Uterus (tissue), 4 donors: ENCODE measurements around the gene LRRC59. TPM values are rescaled to one million over a fixed set of nuclear protein-coding genes. Genes with fewer than 3 reads are reported as not detected.

Experiments used
- DNase-seq, 2 donors: peaks; one replicate each; pipeline ENCODE4 v3.0.0-alpha.2; 2019 to 2020
- H3K27ac ChIP-seq, 2 donors: fragments of 200-600 bp; sonication (generic); 1 replicate in 1 of 2; 2 replicates in 1 of 2; pipeline ENCODE4 v1.5.1; 2016 to 2018
- H3K27me3 ChIP-seq, 2 donors: fragments of 200-600 bp; sonication (generic); one replicate each; pipeline ENCODE4 v1.5.1; 2018 to 2019; ENCODE audit warnings: control low read depth in 1 of 2
- H3K36me3 ChIP-seq, 2 donors: fragments of 200-600 bp; sonication (generic); one replicate each; pipeline ENCODE4 v1.5.1; 2019; ENCODE audit warnings: control low read depth in 1 of 2
- H3K4me1 ChIP-seq, 2 donors: fragments of 200-600 bp; sonication (generic); one replicate each; pipeline ENCODE4 v1.5.1; 2018 to 2019; ENCODE audit warnings: control low read depth in 1 of 2
- H3K4me3 ChIP-seq, 2 donors: fragments of 200-600 bp; sonication (generic); 1 replicate in 1 of 2; 2 replicates in 1 of 2; pipeline ENCODE4 v1.5.1; 2018 to 2019; ENCODE audit warnings: mild to moderate bottlenecking in 1 of 2
- H3K9me3 ChIP-seq, 2 donors: fragments of 200-600 bp; sonication (generic); one replicate each; pipeline ENCODE4 v1.5.1; 2019; ENCODE audit warnings: control low read depth in 1 of 2
- POLR2A ChIP-seq, 2 donors: fragments of 450-650 bp; IDR thresholded peaks; one replicate each; pipeline ENCODE4 v1.6.1; 2016; ENCODE audit warnings: antibody characterized with exemption in 2 of 2, mild to moderate bottlenecking in 1 of 2, moderate library complexity in 1 of 2
- intact Hi-C: fragments of 100-400 bp; cut with DNase I; formaldehyde crosslinking; loops from one replicate; pipeline ENCODE4 v1.15.1; 2023; ENCODE audit warnings: low total_unique reads
- total RNA-seq, 4 donors: library from RNA; depleted of rRNA in 3 of 4; stranded (reverse); fragments of >200 nt in 3 of 4; gene quantifications; one replicate each; pipeline versions ENCODE4 v1.1.0 to v1.2.4, GENCODE V29; 2014 to 2023
- TF ChIP-seq, protein P1 (sequence below), 4 experiments: fragments of 200-600 bp in 2 of 4; fragments of 450-650 bp in 2 of 4; sonication (generic) in 2 of 4; IDR thresholded peaks; one replicate each; pipeline ENCODE4 v1.5.1; 2016 to 2019; ENCODE audit warnings: antibody characterized with exemption in 4 of 4, mild to moderate bottlenecking in 2 of 4, moderate library complexity in 1 of 4
- donor health status: DM: yes; HTN: yes; CAD: no.

The LRRC59 gene
- total RNA-seq, 4 donors from 2014 or later, result 24.1 to 62.4 (median 47.1) TPM

DNA sequence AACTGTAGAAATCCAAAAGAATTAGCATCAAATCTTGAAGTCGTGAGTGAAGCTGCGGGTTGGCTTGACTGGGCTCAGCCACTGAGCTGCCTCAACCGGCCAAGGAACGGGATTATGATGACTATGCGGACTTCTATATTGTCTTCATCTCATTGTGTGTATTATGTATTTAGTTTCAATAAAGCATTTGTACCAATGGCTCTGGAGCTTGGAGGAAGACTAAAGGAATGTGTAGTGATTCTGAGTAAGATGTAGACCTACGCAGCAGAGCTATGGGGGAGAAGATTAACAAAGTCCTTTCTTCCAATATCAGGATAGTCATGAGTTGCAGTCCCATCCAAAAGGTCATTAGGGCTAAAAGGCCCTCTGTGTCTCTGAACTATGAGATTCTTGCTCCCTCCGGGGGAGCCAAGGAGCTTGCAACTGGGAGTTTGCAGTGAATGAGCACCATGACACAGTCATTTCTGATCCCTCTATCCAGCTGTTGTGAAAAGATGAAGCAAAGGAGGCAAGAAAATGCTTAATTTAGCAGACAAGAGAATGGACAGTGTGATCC, 16.0 kb downstream of the LRRC59 start:
- TF ChIP-seq, protein P1, sequence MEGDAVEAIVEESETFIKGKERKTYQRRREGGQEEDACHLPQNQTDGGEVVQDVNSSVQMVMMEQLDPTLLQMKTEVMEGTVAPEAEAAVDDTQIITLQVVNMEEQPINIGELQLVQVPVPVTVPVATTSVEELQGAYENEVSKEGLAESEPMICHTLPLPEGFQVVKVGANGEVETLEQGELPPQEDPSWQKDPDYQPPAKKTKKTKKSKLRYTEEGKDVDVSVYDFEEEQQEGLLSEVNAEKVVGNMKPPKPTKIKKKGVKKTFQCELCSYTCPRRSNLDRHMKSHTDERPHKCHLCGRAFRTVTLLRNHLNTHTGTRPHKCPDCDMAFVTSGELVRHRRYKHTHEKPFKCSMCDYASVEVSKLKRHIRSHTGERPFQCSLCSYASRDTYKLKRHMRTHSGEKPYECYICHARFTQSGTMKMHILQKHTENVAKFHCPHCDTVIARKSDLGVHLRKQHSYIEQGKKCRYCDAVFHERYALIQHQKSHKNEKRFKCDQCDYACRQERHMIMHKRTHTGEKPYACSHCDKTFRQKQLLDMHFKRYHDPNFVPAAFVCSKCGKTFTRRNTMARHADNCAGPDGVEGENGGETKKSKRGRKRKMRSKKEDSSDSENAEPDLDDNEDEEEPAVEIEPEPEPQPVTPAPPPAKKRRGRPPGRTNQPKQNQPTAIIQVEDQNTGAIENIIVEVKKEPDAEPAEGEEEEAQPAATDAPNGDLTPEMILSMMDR (IDR thresholded peaks at IDR 0.05), result no peak
- no peak for TF ChIP-seq POLR2A (IDR thresholded peaks at IDR 0.05)
- Histone ChIP-seq H3K36me3 (no peaks in the 10 kb centered on the region), H3K4me3 (no peak overlapping the region), H3K4me1 (no peaks in the 10 kb centered on the region), H3K9me3 (no peaks in the 10 kb centered on the region), H3K27ac (no peak overlapping the region), H3K27me3 (no peaks in the 10 kb centered on the region)
- DNase-seq, result no peak
- intact Hi-C loops, result no loop called here

DNA sequence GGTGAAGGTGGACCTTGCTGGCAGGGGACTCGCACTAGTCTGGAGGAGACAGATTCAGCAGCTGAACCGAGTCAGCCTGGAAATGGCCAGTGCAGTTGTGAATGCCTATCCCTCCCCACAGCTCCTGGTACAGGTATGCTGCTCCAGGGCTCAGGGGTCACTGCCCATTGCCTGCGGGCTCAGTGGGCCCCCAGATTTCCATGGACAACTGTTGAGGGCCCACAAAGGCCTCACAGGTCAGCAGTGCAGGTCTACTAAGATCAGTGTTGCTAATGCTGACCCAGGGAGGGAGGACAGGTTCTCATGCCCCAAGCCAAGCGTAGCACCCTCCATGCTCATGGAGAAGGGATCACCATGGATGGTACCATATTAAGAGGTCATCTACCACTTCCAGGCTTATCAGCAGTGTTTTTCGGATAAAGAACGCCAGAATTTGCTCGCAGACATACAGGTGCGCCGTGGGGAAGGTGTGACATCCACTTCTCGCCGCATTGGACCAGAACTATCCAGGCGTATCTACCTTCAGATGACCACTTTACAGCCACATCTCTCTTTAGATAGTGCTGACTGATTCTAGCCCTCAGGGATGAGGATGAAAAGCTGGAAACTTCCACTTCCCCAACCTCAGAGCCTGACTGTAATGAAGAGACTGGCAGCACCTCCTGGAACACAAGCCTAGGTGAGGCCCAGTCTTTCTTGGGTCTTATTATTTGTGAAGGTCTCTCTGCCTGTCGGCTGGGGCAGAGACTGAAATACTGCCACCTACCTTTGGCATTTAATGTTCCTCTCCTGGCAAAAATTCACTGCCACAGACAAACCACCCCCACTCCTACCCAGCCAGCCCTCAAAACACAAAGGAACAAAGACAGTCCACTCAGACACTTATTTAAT, 16.7 kb downstream of the LRRC59 start:
- intact Hi-C loops, result no loop called here

DNA sequence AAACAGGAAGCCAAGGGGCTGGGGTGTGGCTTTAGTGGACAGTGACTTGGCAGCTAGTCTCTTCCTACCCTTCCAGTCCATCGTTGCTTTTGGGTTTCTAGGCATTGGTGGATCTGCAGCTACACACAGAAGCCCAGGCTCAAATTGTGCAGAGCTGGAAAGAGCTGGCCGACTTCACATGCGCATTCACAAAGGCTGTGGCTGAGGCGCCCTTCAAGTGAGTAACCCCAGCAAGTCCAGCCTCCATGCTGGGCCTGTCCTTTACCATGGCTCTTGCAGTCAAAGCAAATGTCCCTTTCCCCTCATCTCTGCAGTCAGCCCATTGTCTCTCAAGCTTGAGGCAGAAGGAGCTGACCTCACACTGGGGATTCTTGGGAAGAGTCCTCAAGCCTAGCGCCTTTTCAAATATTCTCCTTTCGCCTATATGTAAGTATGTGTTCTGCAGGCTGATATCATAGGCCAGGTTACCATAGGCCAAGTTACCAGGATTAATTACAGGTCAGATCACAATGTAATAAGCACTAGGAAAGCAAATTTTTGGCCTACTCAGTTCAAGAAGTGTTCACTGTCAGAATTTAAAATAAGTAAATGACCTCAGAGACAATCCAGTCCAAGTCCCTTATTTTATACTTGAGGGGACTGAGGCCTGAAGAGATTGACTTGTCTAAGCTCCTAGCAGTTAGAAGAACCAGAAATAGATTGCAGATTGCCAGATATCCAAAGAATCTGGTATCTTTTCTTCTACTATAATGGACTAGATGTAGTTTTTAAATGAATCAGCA, 17.8 kb downstream of the LRRC59 start:
- H3K4me1 ChIP-seq, result no peaks in the 10 kb centered on the region
- intact Hi-C loops, result no loop called here
- TF ChIP-seq POLR2A (IDR thresholded peaks at IDR 0.05), result no peak
- TF ChIP-seq, protein P1 (IDR thresholded peaks at IDR 0.05), result no peak
- no peaks in the 10 kb centered on the region for H3K27me3 ChIP-seq
- H3K4me3 ChIP-seq, result no peak overlapping the region
- no peak overlapping the region for H3K27ac ChIP-seq
- H3K36me3 ChIP-seq, result no peaks in the 10 kb centered on the region
- DNase-seq, result no peak
- H3K9me3 ChIP-seq, result no peaks in the 10 kb centered on the region

More for the DNA sequence above, 16.7 kb downstream of the LRRC59 start:
- Histone ChIP-seq H3K4me1 (no peaks in the 10 kb centered on the region), H3K9me3 (no peaks in the 10 kb centered on the region), H3K36me3 (no peaks in the 10 kb centered on the region), H3K27ac (no peak overlapping the region), H3K27me3 (no peaks in the 10 kb centered on the region), H3K4me3 (no peak overlapping the region)
- DNase-seq, result no peak
- TF ChIP-seq POLR2A (IDR thresholded peaks at IDR 0.05), result no peak
- TF ChIP-seq, protein P1 (IDR thresholded peaks at IDR 0.05), result no peak

DNA sequence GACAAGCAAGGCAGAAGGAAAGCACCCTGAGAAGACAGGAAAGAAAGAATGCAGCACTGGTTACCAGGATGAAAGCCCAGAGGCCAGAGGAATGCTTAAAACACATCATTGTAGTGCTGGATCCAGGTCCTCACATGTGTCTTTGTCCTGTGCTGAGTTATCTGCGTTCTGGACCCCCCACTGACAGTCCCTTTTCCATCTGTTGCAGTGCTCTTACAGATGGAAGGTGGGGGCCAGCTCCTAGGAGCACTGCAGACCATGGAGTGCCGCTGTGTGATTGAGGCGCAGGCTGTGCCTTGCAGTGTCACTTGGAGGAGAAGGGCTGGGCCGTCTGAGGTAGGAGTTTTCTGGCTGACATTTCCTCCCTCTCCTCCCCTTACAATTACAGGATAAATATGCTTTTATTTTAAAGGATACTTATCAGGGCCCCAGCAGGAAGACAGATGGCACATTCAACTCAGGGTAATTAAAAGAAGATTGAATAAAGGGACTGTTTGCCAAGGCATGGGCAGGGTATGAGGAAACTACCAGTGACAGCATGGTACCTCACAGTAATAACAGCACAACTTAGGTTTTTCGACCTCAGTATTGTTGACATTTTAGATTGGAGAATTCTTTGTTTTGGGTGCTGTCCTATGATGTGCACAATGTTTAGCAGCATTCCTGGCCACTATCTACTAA, 21.3 kb downstream of the LRRC59 start:
- H3K4me1 ChIP-seq, result peaks cover 0 to 8% of the 10 kb centered on the region in 2 donors
- no peak overlapping the region for H3K27ac ChIP-seq
- H3K36me3 ChIP-seq, result no peaks in the 10 kb centered on the region
- no peak for DNase-seq
- intact Hi-C loops, result no loop called here
- no peaks in the 10 kb centered on the region for H3K9me3 ChIP-seq
- no peaks in the 10 kb centered on the region for H3K27me3 ChIP-seq
- TF ChIP-seq, protein P1 (IDR thresholded peaks at IDR 0.05), result no peak
- no peak for TF ChIP-seq POLR2A (IDR thresholded peaks at IDR 0.05)
- no peak overlapping the region for H3K4me3 ChIP-seq
